Endothelial cell of umbilical vein (primary cell): ENCODE results near the gene HOXD3. TPM values are rescaled to one million over a fixed set of nuclear protein-coding genes. Genes with fewer than 3 reads are reported as not detected.

Experiments
- BruUV-seq: library from RNA; stranded (reverse); fragments of 400-500 nt; replicated peaks from 2 replicates; lab custom pipeline; 2021; lab: Mats Ljungman, UMichigan
- CTCF ChIA-PET: fragments of 300-600, 350-600 bp; sonication (Branson Sonifier 250); formaldehyde crosslinking; loops from one replicate; lab custom pipeline; 2021; ENCODE audit warnings: antibody characterized with exemption, inconsistent platforms; lab: Charles Lee
- POLR2A ChIA-PET: fragments of 300-600, 350-600 bp; sonication (Branson Sonifier 250); formaldehyde crosslinking; loops from one replicate; lab custom pipeline; 2021; ENCODE audit warnings: antibody characterized with exemption, inconsistent platforms; lab: Charles Lee
- DNase-seq: peaks from one replicate; pipeline ENCODE4 v3.0.0-alpha.2; 2011; ENCODE audit warnings: low read depth, low spot score
- FAIRE-seq: peaks from 2 replicates; lab custom pipeline; 2011; peaks lifted over from hg19 to GRCh38; lab: Jason Lieb, UNC
- H2AFZ ChIP-seq: 2 replicates; pipeline ENCODE4 v1.6.0; 2012; ENCODE audit warnings: low read depth, low read length, control low read depth, inconsistent platforms
- H3K27ac ChIP-seq: 2 replicates; pipeline ENCODE4 v1.5.1; 2011; ENCODE audit warnings: low read depth, mild to moderate bottlenecking, control low read depth, low read length, moderate library complexity; ENCODE audit not compliant: insufficient read depth
- H3K27me3 ChIP-seq, 2 experiments: 2 replicates each; pipeline versions ENCODE4 v1.6.0 to v1.6.1; 2011; ENCODE audit warnings: low read length in 2 of 2, mixed read lengths in 1 of 2; ENCODE audit not compliant: control insufficient read depth in 2 of 2, insufficient read depth in 2 of 2
- H3K36me3 ChIP-seq, 2 experiments: 2 replicates in 1 of 2; 3 replicates in 1 of 2; pipeline ENCODE4 v1.5.1; 2011; ENCODE audit warnings: low read length in 2 of 2, mild to moderate bottlenecking in 1 of 2, moderate library complexity in 1 of 2; ENCODE audit not compliant: control insufficient read depth in 2 of 2, insufficient read depth in 2 of 2; ENCODE audit errors: extremely low read depth in 1 of 2
- H3K4me1 ChIP-seq: 3 replicates; pipeline ENCODE4 v1.5.1; 2011; ENCODE audit warnings: mild to moderate bottlenecking, low read length; ENCODE audit not compliant: control insufficient read depth, insufficient read depth; ENCODE audit errors: extremely low read depth
- H3K4me2 ChIP-seq: 2 replicates; pipeline ENCODE4 v1.6.1; 2011; ENCODE audit warnings: low read length, control low read depth, mixed read lengths; ENCODE audit not compliant: insufficient read depth
- H3K4me3 ChIP-seq, 3 experiments: fragments of 200-600 bp in 1 of 3; sonication (generic), shearing (Covaris generic) in 1 of 3; replicated peaks in 1 of 3; 2 replicates each; pipeline ENCODE4 v1.5.1; 2011 to 2016; ENCODE audit warnings: control low read depth in 3 of 3, low read length in 3 of 3, mild to moderate bottlenecking in 2 of 3, inconsistent platforms in 1 of 3, low read depth in 1 of 3, moderate library complexity in 1 of 3; ENCODE audit not compliant: insufficient read depth in 1 of 3
- H3K79me2 ChIP-seq: 2 replicates; pipeline ENCODE4 v1.6.0; 2012; ENCODE audit warnings: low read length, inconsistent platforms; ENCODE audit not compliant: control insufficient read depth, insufficient read depth
- H3K9ac ChIP-seq: replicated peaks from 2 replicates; pipeline ENCODE3; 2011; ENCODE audit warnings: low read length, control low read depth; ENCODE audit not compliant: insufficient read depth; ENCODE audit errors: extremely low read depth
- H3K9me1 ChIP-seq: replicated peaks from 3 replicates; pipeline ENCODE4 v1.6.0; 2011; ENCODE audit warnings: mild to moderate bottlenecking, low read length; ENCODE audit not compliant: control insufficient read depth, insufficient read depth; ENCODE audit errors: extremely low read depth
- H3K9me3 ChIP-seq: replicated peaks from 2 replicates; pipeline ENCODE4 v1.5.1; 2012; ENCODE audit warnings: low read length, inconsistent platforms; ENCODE audit not compliant: control insufficient read depth, insufficient read depth
- H4K20me1 ChIP-seq: replicated peaks from 2 replicates; pipeline ENCODE3; 2011; ENCODE audit warnings: mild to moderate bottlenecking, low read length; ENCODE audit not compliant: control insufficient read depth, insufficient read depth; ENCODE audit errors: extremely low read depth
- CTCF ChIP-seq, 2 donors: IDR thresholded peaks; 1 replicate in 1 of 2; 2 replicates in 1 of 2; pipeline ENCODE4 v1.5.1; 2011; ENCODE audit warnings: low read length in 2 of 2, mild to moderate bottlenecking in 2 of 2, moderate library complexity in 2 of 2, control low read depth in 1 of 2, inconsistent platforms in 1 of 2, low read depth in 1 of 2; ENCODE audit not compliant: insufficient read depth in 1 of 2; ENCODE audit errors: extremely low read depth in 1 of 2
- EZH2 ChIP-seq: IDR thresholded peaks from 2 replicates; pipeline ENCODE4 v1.6.1; 2012; ENCODE audit warnings: borderline replicate concordance, low read depth, mild to moderate bottlenecking, moderate library complexity, low read length, inconsistent platforms; ENCODE audit not compliant: severe bottlenecking
- FOS ChIP-seq: IDR thresholded peaks from 2 replicates; pipeline ENCODE4 v1.6.1; 2011; ENCODE audit warnings: mild to moderate bottlenecking, low read length, moderate library complexity, borderline replicate concordance; ENCODE audit not compliant: insufficient read depth
- GATA2 ChIP-seq: IDR thresholded peaks from 2 replicates; pipeline ENCODE4 v1.7.0; 2011; ENCODE audit warnings: low read depth, mild to moderate bottlenecking, moderate library complexity, mixed read lengths, low read length; ENCODE audit not compliant: insufficient read length, insufficient read depth
- JUN ChIP-seq: IDR thresholded peaks from 2 replicates; pipeline ENCODE4 v1.6.1; 2011; ENCODE audit warnings: borderline replicate concordance, low read depth; ENCODE audit not compliant: insufficient read length, insufficient read depth
- MAX ChIP-seq: IDR thresholded peaks from 2 replicates; pipeline ENCODE4 v1.6.1; 2011; ENCODE audit not compliant: insufficient read depth, insufficient read length
- MYC ChIP-seq: IDR thresholded peaks from one replicate; pipeline ENCODE4 v1.6.1; 2011; ENCODE audit warnings: mild to moderate bottlenecking, low read depth, low read length
- POLR2A ChIP-seq: IDR thresholded peaks from 2 replicates; pipeline ENCODE4 v1.6.1; 2012; ENCODE audit warnings: low read depth, mild to moderate bottlenecking, control low read depth, low read length
- POLR2AphosphoS5 ChIP-seq: IDR thresholded peaks from 2 replicates; pipeline ENCODE4 v1.6.1; 2012; ENCODE audit warnings: low read depth, mild to moderate bottlenecking, control low read depth, low read length, moderate library complexity; ENCODE audit not compliant: insufficient read depth
- dilution Hi-C: fragments of 300-500 bp; cut with MboI; formaldehyde crosslinking; loops from one replicate; pipeline ENCODE4 v1.15.0; 2019; ENCODE audit warnings: low sequenced_read_pairs; ENCODE audit not compliant: extremely low pct_ligation_motif_present
- intact Hi-C: fragments of 100-400 bp; cut with micrococcal nuclease; formaldehyde crosslinking; loops from one replicate; pipeline ENCODE4 v1.10.0; 2022
- polyA plus RNA-seq, 4 experiments: library from polyadenylated mRNA; depleted of rRNA in 3 of 4; stranded (reverse) in 3 of 4; unstranded in 1 of 4; fragments of >200 nt; gene quantifications; 2 replicates each; pipeline versions ENCODE4 v1.2.1 to v1.2.3, GENCODE V29; 2011 to 2012; ENCODE audit warnings: missing spikeins in 1 of 4
- total RNA-seq: library from RNA; stranded (reverse); gene quantifications from 2 replicates; pipeline ENCODE4 v1.2.3, GENCODE V29; 2021

Gene HOXD3
- total and polyA plus RNA-seq, 2 donors (not counting 3 experiments of a cell fraction or from before 2014, with no cell fraction given): 2.9 to 20.9 TPM

- ChIA-PET POLR2A (no interaction called here), CTCF (interaction anchor here (1.2 to 10.1 kb wide), 11 partner anchors 10 to 1033 kb away, joined by 4 to 458 read pairs (median 82); no protein-coding TSS in a partner anchor)
- H3K27me3 ChIP-seq: no peaks in the 10 kb centered on the region
- no peaks in the 10 kb centered on the region for H3K36me3 ChIP-seq
- peak within 1 kb of the TSS; percentile 43 to 93 (median 88) for H3K4me3 ChIP-seq
- no TSS peak for BruUV-seq
- H3K79me2 ChIP-seq: peaks cover 18% of the 10 kb centered on the region
- intact Hi-C loops: loop anchor here (1.0 to 5.0 kb wide), 4 partner anchors 9 to 1628 kb away; no protein-coding TSS in a partner anchor
- H2AFZ ChIP-seq: peak within 1 kb of the TSS; percentile 85
- peak within 1 kb of the TSS; percentile 90 for H3K9ac ChIP-seq
- H3K9me1 ChIP-seq: no peaks in the 10 kb centered on the region
- peaks cover 36% of the 10 kb centered on the region for H3K4me1 ChIP-seq
- TF ChIP-seq JUN (no peak), POLR2A (no peak), MYC (peak; percentile 22), MAX (no peak), GATA2 (no peak), CTCF (IDR thresholded peaks at IDR 0.05; ENCODE audit: extremely low read depth in 1 of 2, insufficient read depth in 1 of 2, low read depth in 1 of 2, low read length in 2 of 2) (no peak), EZH2 (peak; percentile 24), POLR2AphosphoS5 (peak; percentile 70), FOS (no peak)
- H3K27ac ChIP-seq: peak within 1 kb of the TSS; percentile 67
- H3K4me2 ChIP-seq: peak within 1 kb of the TSS; percentile 99
- H3K9me3 ChIP-seq: no peaks in the 10 kb centered on the region
- dilution Hi-C loops: loop anchor here (25.0 kb wide), 1 partner anchor 508 kb away; no protein-coding TSS in a partner anchor
- H4K20me1 ChIP-seq: no peaks in the 10 kb centered on the region
- FAIRE-seq (peak; percentile 74), DNase-seq (peak; percentile 81)
Observed at GRCh38 chr2:176128982-176129796, 27.9 kb upstream of the HOXD3 start, which contains the start of gene HOXD8. HOXD8 (plus strand) TSS chr2:176129705; CDS start chr2:176130367, 662 bp downstream.
